Keratinocyte (primary cell): ENCODE results near the gene FRMPD2.
"Not testable (repeated sequence)": the region's sequence is repeated elsewhere in the genome, so short reads cannot be mapped to it uniquely, and the experiment has no call there.

Experiments
- EZH2 ChIP-seq: IDR thresholded peaks from one replicate; pipeline ENCODE4 v1.6.1; 2012; ENCODE audit warnings: inconsistent platforms, mild to moderate bottlenecking, low read length, moderate library complexity
- TF ChIP-seq, protein P1 (sequence below), 3 experiments: IDR thresholded peaks in 1 of 3; conservative IDR thresholded peaks in 1 of 3; optimal IDR thresholded peaks in 1 of 3; 2 replicates in 2 of 3; 3 replicates in 1 of 3; pipeline versions ENCODE3 to v1.5.1; 2011; ENCODE audit warnings: low read length in 3 of 3, mild to moderate bottlenecking in 3 of 3, moderate library complexity in 2 of 3, control low read depth in 1 of 3, inconsistent platforms in 1 of 3; ENCODE audit not compliant: insufficient read depth in 2 of 3; ENCODE audit errors: extremely low read depth in 1 of 3

DNA sequence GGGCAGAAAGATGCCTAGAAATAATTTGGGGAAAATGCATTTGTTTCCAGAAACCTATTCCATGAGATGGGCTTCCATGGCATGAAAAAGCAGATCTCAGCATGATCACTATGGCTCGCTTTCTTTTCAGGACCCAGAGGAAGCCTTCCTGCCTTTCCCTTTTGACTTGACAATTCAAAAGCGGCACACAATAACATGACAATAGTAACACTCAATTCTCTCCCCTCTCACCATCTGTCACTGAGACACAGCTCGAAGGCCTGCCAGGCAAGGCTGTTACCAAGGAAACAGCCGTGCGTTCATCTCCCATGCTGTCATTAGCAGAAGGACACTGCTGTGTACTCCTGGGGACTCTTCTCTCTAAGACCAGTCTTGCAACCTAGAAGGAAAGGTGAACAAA, 101.8 kb downstream of the FRMPD2 start:
- TF ChIP-seq, protein P1, sequence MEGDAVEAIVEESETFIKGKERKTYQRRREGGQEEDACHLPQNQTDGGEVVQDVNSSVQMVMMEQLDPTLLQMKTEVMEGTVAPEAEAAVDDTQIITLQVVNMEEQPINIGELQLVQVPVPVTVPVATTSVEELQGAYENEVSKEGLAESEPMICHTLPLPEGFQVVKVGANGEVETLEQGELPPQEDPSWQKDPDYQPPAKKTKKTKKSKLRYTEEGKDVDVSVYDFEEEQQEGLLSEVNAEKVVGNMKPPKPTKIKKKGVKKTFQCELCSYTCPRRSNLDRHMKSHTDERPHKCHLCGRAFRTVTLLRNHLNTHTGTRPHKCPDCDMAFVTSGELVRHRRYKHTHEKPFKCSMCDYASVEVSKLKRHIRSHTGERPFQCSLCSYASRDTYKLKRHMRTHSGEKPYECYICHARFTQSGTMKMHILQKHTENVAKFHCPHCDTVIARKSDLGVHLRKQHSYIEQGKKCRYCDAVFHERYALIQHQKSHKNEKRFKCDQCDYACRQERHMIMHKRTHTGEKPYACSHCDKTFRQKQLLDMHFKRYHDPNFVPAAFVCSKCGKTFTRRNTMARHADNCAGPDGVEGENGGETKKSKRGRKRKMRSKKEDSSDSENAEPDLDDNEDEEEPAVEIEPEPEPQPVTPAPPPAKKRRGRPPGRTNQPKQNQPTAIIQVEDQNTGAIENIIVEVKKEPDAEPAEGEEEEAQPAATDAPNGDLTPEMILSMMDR (optimal IDR thresholded peaks at IDR 0.05 in 1 of 3, IDR thresholded peaks at IDR 0.05 in 1 of 3, conservative IDR thresholded peaks at IDR 0.05 in 1 of 3; ENCODE audit: extremely low read depth in 1 of 3, insufficient read depth in 2 of 3, low read length in 3 of 3): not testable (repeated sequence)
- TF ChIP-seq EZH2: not testable (repeated sequence)
